HG03139 (cell line): ENCODE measurements around the gene DAW1.
"Not testable (repeated sequence)": the region's sequence is repeated elsewhere in the genome, so short reads cannot be mapped to it uniquely, and the experiment has no call there.

Experiments used
- ATAC-seq: cut with Tn5 transposase; IDR thresholded peaks from one replicate; pipeline ENCODE4 v1.9.1; 2021; ENCODE audit not compliant: unreplicated experiment

The DAW1 gene

GRCh38 chr2:227908266-227909054, 37.0 kb downstream of the DAW1 start:
- ATAC-seq: no peak

GRCh38 chr2:227914362-227914761, 42.9 kb downstream of the DAW1 start:
- no peak for ATAC-seq

GRCh38 chr2:227921648-227922047, 50.2 kb downstream of the DAW1 start:
- no peak for ATAC-seq

GRCh38 chr2:227932001-227932400, 60.6 kb downstream of the DAW1 start:
- no peak for ATAC-seq

GRCh38 chr2:227932403-227932802, 61.0 kb downstream of the DAW1 start:
- no peak for ATAC-seq

GRCh38 chr2:227933884-227934283, 62.5 kb downstream of the DAW1 start:
- no peak for ATAC-seq

GRCh38 chr2:227936249-227936648, 64.8 kb downstream of the DAW1 start:
- ATAC-seq: not testable (repeated sequence)

GRCh38 chr2:227939271-227940027, 68.0 kb downstream of the DAW1 start:
- ATAC-seq: no peak

- no peak for ATAC-seq
These were observed 70.6 kb downstream of the DAW1 start for GRCh38 chr2:227942021-227942420.

GRCh38 chr2:227942965-227943364, 71.5 kb downstream of the DAW1 start:
- no peak for ATAC-seq

- no peak for ATAC-seq
These were observed 88.9 kb downstream of the DAW1 start for GRCh38 chr2:227960317-227960716.

GRCh38 chr2:227971619-227972230, 100.3 kb downstream of the DAW1 start:
- ATAC-seq: no peak

GRCh38 chr2:227973241-227973640, 101.8 kb downstream of the DAW1 start:
- ATAC-seq: no peak
